Activated CD8-positive, alpha-beta memory T cell treated with anti-CD3 and anti-CD28 coated beads for 4 hours (primary cell): ENCODE results near the gene CCBE1.
"Not testable (repeated sequence)": the region's sequence is repeated elsewhere in the genome, so short reads cannot be mapped to it uniquely, and the experiment has no call there.

Experiments used
- DNase-seq, 2 donors: peaks; one replicate each; pipeline ENCODE4 v3.0.0-alpha.2; 2020; ENCODE audit warnings: low read depth in 2 of 2

Gene CCBE1

GRCh38 chr18:59697236-59697932 is at the start of gene CCBE1:
Gene CCBE1 (minus strand): TSS chr18:59697423.
- DNase-seq, result no peak

- no peak for DNase-seq
These were observed 47.1 kb upstream of the CCBE1 start for GRCh38 chr18:59744271-59744721.

GRCh38 chr18:59743566-59743965 is 46.3 kb upstream of the CCBE1 start:
- no peak for DNase-seq

GRCh38 chr18:59742325-59743111 is 45.3 kb upstream of the CCBE1 start:
- no peak for DNase-seq

GRCh38 chr18:59740141-59740540 is 42.9 kb upstream of the CCBE1 start:
- DNase-seq, result no peak

- no peak for DNase-seq
These were observed 40.6 kb upstream of the CCBE1 start for GRCh38 chr18:59737776-59738300.

GRCh38 chr18:59737335-59737734 is 40.1 kb upstream of the CCBE1 start:
- not testable (repeated sequence) for DNase-seq

GRCh38 chr18:59736061-59736460 is 38.8 kb upstream of the CCBE1 start:
- DNase-seq, result no peak

GRCh38 chr18:59735269-59735860 is 38.1 kb upstream of the CCBE1 start:
- no peak for DNase-seq

GRCh38 chr18:59733421-59733820 is 36.2 kb upstream of the CCBE1 start:
- DNase-seq, result no peak

GRCh38 chr18:59730896-59731295 is 33.7 kb upstream of the CCBE1 start:
- no peak for DNase-seq

- no peak for DNase-seq
These were observed 32.6 kb upstream of the CCBE1 start for GRCh38 chr18:59729781-59730180.

- no peak for DNase-seq
These were observed 31.6 kb upstream of the CCBE1 start for GRCh38 chr18:59728816-59729215.

GRCh38 chr18:59725142-59725541 is 27.9 kb upstream of the CCBE1 start:
- DNase-seq, result no peak

GRCh38 chr18:59724103-59724502 is 26.9 kb upstream of the CCBE1 start:
- no peak for DNase-seq

GRCh38 chr18:59721931-59722330 is 24.7 kb upstream of the CCBE1 start:
- DNase-seq, result no peak

GRCh38 chr18:59721211-59721610 is 24.0 kb upstream of the CCBE1 start:
- DNase-seq, result no peak

- no peak for DNase-seq
These were observed 22.4 kb upstream of the CCBE1 start for GRCh38 chr18:59719544-59720181.

GRCh38 chr18:59718464-59719157 is 21.4 kb upstream of the CCBE1 start:
- no peak for DNase-seq

- no peak for DNase-seq
These were observed 20.9 kb upstream of the CCBE1 start for GRCh38 chr18:59718108-59718463.

- no peak for DNase-seq
These were observed 20.1 kb upstream of the CCBE1 start for GRCh38 chr18:59717291-59717690.

- DNase-seq, result no peak
These were observed 18.7 kb upstream of the CCBE1 start for GRCh38 chr18:59715966-59716369.
